H9 (cell line): ENCODE results near the gene PRR3. TPM values are rescaled to one million over a fixed set of nuclear protein-coding genes. Genes with fewer than 3 reads are reported as not detected.

ENCODE experiments used
- DNase-seq: peaks from one replicate; pipeline ENCODE4 v3.0.0-alpha.2; 2017
- H2AFZ ChIP-seq: one replicate; pipeline ENCODE4 v1.6.1; 2013; ENCODE audit warnings: mild to moderate bottlenecking, low read length, control low read depth, moderate library complexity
- H2AK5ac ChIP-seq: 2 replicates; pipeline ENCODE4 v1.6.1; 2013; ENCODE audit warnings: low read length, control low read depth, mixed read lengths; ENCODE audit not compliant: insufficient read length
- H2BK120ac ChIP-seq: one replicate; pipeline ENCODE4 v1.6.1; 2013; ENCODE audit warnings: low read depth, mild to moderate bottlenecking, low read length, control low read depth, inconsistent platforms; ENCODE audit not compliant: poor library complexity, severe bottlenecking
- H2BK12ac ChIP-seq: 2 replicates; pipeline ENCODE4 v1.6.1; 2013; ENCODE audit warnings: low read length, control low read depth, mixed read lengths, low read depth; ENCODE audit not compliant: insufficient read length
- H2BK15ac ChIP-seq: 2 replicates; pipeline ENCODE4 v1.6.1; 2013; ENCODE audit warnings: low read depth, low read length, control low read depth
- H2BK20ac ChIP-seq: one replicate; pipeline ENCODE4 v1.6.1; 2013; ENCODE audit warnings: low read depth, mild to moderate bottlenecking, low read length, control low read depth, inconsistent platforms; ENCODE audit not compliant: poor library complexity, severe bottlenecking
- H2BK5ac ChIP-seq: 2 replicates; pipeline ENCODE4 v1.6.1; 2013; ENCODE audit warnings: low read length, control low read depth, mixed read lengths; ENCODE audit not compliant: insufficient read length
- H3K14ac ChIP-seq: 2 replicates; pipeline ENCODE4 v1.6.1; 2013; ENCODE audit warnings: low read length, control low read depth; ENCODE audit not compliant: insufficient read depth
- H3K18ac ChIP-seq: 2 replicates; pipeline ENCODE4 v1.6.1; 2013; ENCODE audit warnings: low read depth, mild to moderate bottlenecking, mixed read lengths, low read length, control low read depth; ENCODE audit not compliant: insufficient read length
- H3K23ac ChIP-seq: 2 replicates; pipeline ENCODE4 v1.6.1; 2013; ENCODE audit warnings: low read length, control low read depth, mixed read lengths, low read depth; ENCODE audit not compliant: insufficient read length
- H3K23me2 ChIP-seq: 2 replicates; pipeline ENCODE4 v1.6.1; 2013; ENCODE audit warnings: low read depth, mild to moderate bottlenecking, mixed read lengths, low read length, control low read depth; ENCODE audit not compliant: insufficient read length, poor library complexity, severe bottlenecking
- H3K27ac ChIP-seq: 2 replicates; pipeline ENCODE4 v1.5.1; 2013; ENCODE audit warnings: low read length, control low read depth, mixed read lengths, low read depth; ENCODE audit not compliant: insufficient read length
- H3K27me3 ChIP-seq: 2 replicates; pipeline ENCODE4 v1.6.1; 2013; ENCODE audit warnings: low read length, control low read depth, inconsistent platforms; ENCODE audit not compliant: insufficient read depth
- H3K4ac ChIP-seq: 2 replicates; pipeline ENCODE4 v1.6.1; 2013; ENCODE audit warnings: low read depth, mild to moderate bottlenecking, control low read depth, inconsistent platforms, low read length, moderate library complexity
- H3K4me1 ChIP-seq: 2 replicates; pipeline ENCODE4 v1.6.1; 2013; ENCODE audit warnings: low read length, control low read depth, inconsistent platforms; ENCODE audit not compliant: insufficient read depth
- H3K4me2 ChIP-seq: 2 replicates; pipeline ENCODE4 v1.6.1; 2013; ENCODE audit warnings: low read length, control low read depth, mixed read lengths; ENCODE audit not compliant: insufficient read length, insufficient read depth
- H3K56ac ChIP-seq: 2 replicates; pipeline ENCODE4 v1.6.1; 2013; ENCODE audit warnings: low read depth, mild to moderate bottlenecking, mixed read lengths, low read length, control low read depth; ENCODE audit not compliant: insufficient read length
- H3K79me1 ChIP-seq: 2 replicates; pipeline ENCODE4 v1.6.1; 2013; ENCODE audit warnings: low read depth, mild to moderate bottlenecking, moderate library complexity, low read length, control low read depth, inconsistent platforms; ENCODE audit not compliant: insufficient read depth, poor library complexity, severe bottlenecking
- H3K79me2 ChIP-seq: 2 replicates; pipeline ENCODE4 v1.6.1; 2013; ENCODE audit warnings: low read length, control low read depth, inconsistent platforms; ENCODE audit not compliant: insufficient read depth
- H3K9ac ChIP-seq: 2 replicates; pipeline ENCODE4 v1.6.1; 2013; ENCODE audit warnings: low read length, control low read depth, mixed read lengths; ENCODE audit not compliant: insufficient read length; ENCODE audit errors: extremely low read depth
- H3K9me3 ChIP-seq: one replicate; pipeline ENCODE4 v1.6.1; 2013; ENCODE audit warnings: low read depth, low read length, inconsistent platforms; ENCODE audit not compliant: control insufficient read depth
- H3T11ph ChIP-seq: one replicate; pipeline ENCODE4 v1.6.1; 2013; ENCODE audit warnings: mild to moderate bottlenecking, low read length, control low read depth, inconsistent platforms
- H4K20me1 ChIP-seq: one replicate; pipeline ENCODE4 v1.6.1; 2013; ENCODE audit not compliant: control insufficient read depth, insufficient read length, insufficient read depth
- H4K5ac ChIP-seq: 2 replicates; pipeline ENCODE4 v1.6.1; 2013; ENCODE audit warnings: low read depth, mild to moderate bottlenecking, mixed read lengths, low read length, control low read depth; ENCODE audit not compliant: insufficient read length
- H4K8ac ChIP-seq: replicated peaks from 2 replicates; pipeline ENCODE4 v1.6.1; 2013; ENCODE audit warnings: low read length, control low read depth, mixed read lengths, low read depth; ENCODE audit not compliant: insufficient read length
- H4K91ac ChIP-seq: 2 replicates; pipeline ENCODE4 v1.6.1; 2013; ENCODE audit warnings: low read depth, mild to moderate bottlenecking, moderate library complexity, mixed read lengths, low read length, control low read depth; ENCODE audit not compliant: insufficient read length
- H3K27ac Mint-ChIP-seq, 3 experiments: 2 replicates in 2 of 3; 3 replicates in 1 of 3; pipeline ENCODE4 v1.8.0; 2020 to 2021; ENCODE audit warnings: mixed read lengths in 3 of 3, mild to moderate bottlenecking in 1 of 3, moderate library complexity in 1 of 3
- H3K27me3 Mint-ChIP-seq: 2 replicates; pipeline ENCODE4 v1.8.0; 2021; ENCODE audit warnings: low read depth, mild to moderate bottlenecking, moderate library complexity, mixed read lengths
- H3K36me3 Mint-ChIP-seq, 3 experiments: 2 replicates in 2 of 3; 3 replicates in 1 of 3; pipeline ENCODE4 v1.8.0; 2020 to 2021; ENCODE audit warnings: low read depth in 3 of 3, mixed read lengths in 3 of 3; ENCODE audit not compliant: insufficient read depth in 1 of 3
- H3K4me1 Mint-ChIP-seq, 2 experiments: 2 replicates each; pipeline ENCODE4 v1.8.0; 2020; ENCODE audit warnings: mixed read lengths in 2 of 2
- H3K4me3 Mint-ChIP-seq, 2 experiments: 2 replicates in 1 of 2; 3 replicates in 1 of 2; pipeline ENCODE4 v1.8.0; 2020 to 2021; ENCODE audit warnings: mild to moderate bottlenecking in 2 of 2, mixed read lengths in 2 of 2, moderate library complexity in 1 of 2
- H3K9me3 Mint-ChIP-seq, 2 experiments: 2 replicates in 1 of 2; 3 replicates in 1 of 2; pipeline ENCODE4 v1.8.0; 2020; ENCODE audit warnings: mild to moderate bottlenecking in 2 of 2, mixed read lengths in 2 of 2, moderate library complexity in 1 of 2
- WGBS: extraction: QIAGEN DNeasy Blood & Tissue Kit; methylation state at CpG from one replicate; pipeline ENCODE4 v1.1.7; 2013; ENCODE audit warnings: missing lambda C conversion rate, low lambda C conversion rate, mixed read lengths; ENCODE audit not compliant: insufficient read length; ENCODE audit errors: extremely low coverage; 5-methylcytosine and 5-hydroxymethylcytosine counted together
- total RNA-seq: library from RNA; stranded (reverse); gene quantifications from 2 replicates; pipeline ENCODE4 v1.2.1, GENCODE V29; 2021
- TF ChIP-seq, protein P1 (sequence below): fragments of 200-600 bp; sonication (generic); conservative IDR thresholded peaks from 3 replicates; pipeline ENCODE4 v1.8.0; 2021; ENCODE audit warnings: antibody characterized with exemption, mild to moderate bottlenecking

Gene PRR3
- total RNA-seq, 1 experiment from 2014 or later = 17.0 TPM

DNA sequence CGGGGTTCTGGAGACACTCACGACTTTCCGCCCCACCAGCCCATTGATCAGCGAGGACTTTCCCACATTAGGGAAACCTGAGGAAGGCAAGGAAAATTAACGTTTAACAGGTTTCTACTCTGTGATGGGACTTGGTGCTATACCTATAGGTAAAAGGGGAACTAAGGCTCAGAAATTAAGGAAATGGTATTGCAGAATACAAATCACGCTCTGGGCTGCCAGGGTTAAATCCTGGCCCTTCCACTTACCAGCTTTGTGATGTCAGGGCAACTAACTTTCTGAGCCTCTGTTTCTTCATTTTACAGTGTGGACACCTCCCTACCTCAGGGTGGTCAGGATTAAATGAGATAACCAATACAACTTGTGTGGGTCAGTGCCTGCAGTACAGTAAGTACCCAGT lies 9.6 kb upstream of the PRR3 start:
- H3K56ac ChIP-seq = no peak overlapping the region
- H3T11ph ChIP-seq = no peak overlapping the region
- no peaks in the 10 kb centered on the region for H3K4me1 ChIP-seq
- no peaks in the 10 kb centered on the region for H3K27me3 ChIP-seq
- no peak overlapping the region for H4K5ac ChIP-seq
- Mint-ChIP-seq H3K27me3 (no peaks in the 10 kb centered on the region), H3K36me3 (peaks cover 11 to 64% (median 49%) of the 10 kb centered on the region in 3 experiments; a peak in 6 of 7 replicates), H3K27ac (no peak overlapping the region), H3K4me1 (peaks cover 2% of the 10 kb centered on the region in 2 experiments; a peak in 1 of 4 replicates), H3K9me3 (no peaks in the 10 kb centered on the region; a peak in 1 of 5 replicates), H3K4me3 (no peak overlapping the region)
- no peaks in the 10 kb centered on the region for H4K20me1 ChIP-seq
- WGBS = no CpG with 5 or more reads among the region's 6 CpGs
- no peak overlapping the region for H2BK15ac ChIP-seq
- H2AK5ac ChIP-seq = no peak overlapping the region
- H3K27ac ChIP-seq = no peak overlapping the region
- no peak overlapping the region for H3K9ac ChIP-seq
- H2BK5ac ChIP-seq = no peak overlapping the region
- no peak overlapping the region for H2BK120ac ChIP-seq
- TF ChIP-seq, protein P1, sequence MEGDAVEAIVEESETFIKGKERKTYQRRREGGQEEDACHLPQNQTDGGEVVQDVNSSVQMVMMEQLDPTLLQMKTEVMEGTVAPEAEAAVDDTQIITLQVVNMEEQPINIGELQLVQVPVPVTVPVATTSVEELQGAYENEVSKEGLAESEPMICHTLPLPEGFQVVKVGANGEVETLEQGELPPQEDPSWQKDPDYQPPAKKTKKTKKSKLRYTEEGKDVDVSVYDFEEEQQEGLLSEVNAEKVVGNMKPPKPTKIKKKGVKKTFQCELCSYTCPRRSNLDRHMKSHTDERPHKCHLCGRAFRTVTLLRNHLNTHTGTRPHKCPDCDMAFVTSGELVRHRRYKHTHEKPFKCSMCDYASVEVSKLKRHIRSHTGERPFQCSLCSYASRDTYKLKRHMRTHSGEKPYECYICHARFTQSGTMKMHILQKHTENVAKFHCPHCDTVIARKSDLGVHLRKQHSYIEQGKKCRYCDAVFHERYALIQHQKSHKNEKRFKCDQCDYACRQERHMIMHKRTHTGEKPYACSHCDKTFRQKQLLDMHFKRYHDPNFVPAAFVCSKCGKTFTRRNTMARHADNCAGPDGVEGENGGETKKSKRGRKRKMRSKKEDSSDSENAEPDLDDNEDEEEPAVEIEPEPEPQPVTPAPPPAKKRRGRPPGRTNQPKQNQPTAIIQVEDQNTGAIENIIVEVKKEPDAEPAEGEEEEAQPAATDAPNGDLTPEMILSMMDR = no peak
- no peak overlapping the region for H2BK12ac ChIP-seq
- H4K8ac ChIP-seq = no peak overlapping the region
- no peak overlapping the region for H3K23ac ChIP-seq
- no peaks in the 10 kb centered on the region for H3K79me1 ChIP-seq
- no peak for DNase-seq
- H2BK20ac ChIP-seq = no peak overlapping the region
- H3K9me3 ChIP-seq = no peaks in the 10 kb centered on the region
- no peak overlapping the region for H3K4ac ChIP-seq
- H2AFZ ChIP-seq = no peak overlapping the region
- H3K23me2 ChIP-seq = no peaks in the 10 kb centered on the region
- no peak overlapping the region for H3K18ac ChIP-seq
- H3K4me2 ChIP-seq = no peak overlapping the region
- no peaks in the 10 kb centered on the region for H3K79me2 ChIP-seq
- H4K91ac ChIP-seq = no peak overlapping the region
- no peak overlapping the region for H3K14ac ChIP-seq
